ENCODE data around the gene IFITM2. TPM values are rescaled to one million over a fixed set of nuclear protein-coding genes. Genes with fewer than 3 reads are reported as not detected.
"Not testable (repeated sequence)": the region's sequence is repeated elsewhere in the genome, so short reads cannot be mapped to it uniquely, and the experiment has no call there.

The IFITM2 gene
- polyA plus RNA-seq, 4 donors = 21.7 to 490 (median 51.9) TPM

DNA sequence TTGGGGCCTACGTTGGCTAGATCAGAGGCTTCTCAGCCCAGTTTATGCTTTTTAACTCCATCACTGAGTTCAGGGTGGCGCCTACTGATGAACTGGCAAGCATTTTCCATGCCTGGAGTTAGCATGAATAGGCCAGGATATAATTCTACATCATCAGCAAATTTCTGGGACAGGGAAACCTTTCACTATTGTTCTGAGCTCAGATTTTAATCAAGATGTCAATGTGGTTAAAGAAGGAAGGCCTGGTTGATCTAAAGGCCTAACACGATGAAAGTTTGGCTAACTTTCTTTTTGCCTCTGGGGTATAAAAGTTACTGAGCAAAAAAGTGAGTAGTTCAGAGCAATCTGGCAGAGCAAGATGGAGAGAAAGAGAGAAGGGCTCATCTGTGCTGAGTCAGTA is 34.7 kb downstream of the IFITM2 start:
- 76 to 79% (median 78%) methylated on average over 3 of the region's 3 CpGs for whole genome bisulfite sequencing, 3 donors
- Histone ChIP-seq H3K27ac (ENCODE audit: low read depth in 1 of 3, low read length in 2 of 3) (no peak overlapping the region), H3K9me3 (ENCODE audit: control insufficient read depth in 2 of 2, insufficient read depth in 1 of 2, low read depth in 1 of 2, low read length in 1 of 2) (no peaks in the 10 kb centered on the region), H3K36me3 (ENCODE audit: control insufficient read depth in 3 of 3, insufficient read depth in 2 of 3, low read depth in 1 of 3, low read length in 3 of 3) (no peaks in the 10 kb centered on the region), H3K27me3 (ENCODE audit: control insufficient read depth in 3 of 3, insufficient read depth in 3 of 3, low read length in 3 of 3) (no peaks in the 10 kb centered on the region), H3K4me3 (ENCODE audit: low read depth in 1 of 3, low read length in 3 of 3) (no peak overlapping the region), H3K4me1 (ENCODE audit: control insufficient read depth in 3 of 3, insufficient read depth in 2 of 3, low read depth in 1 of 3, low read length in 2 of 3) (no peaks in the 10 kb centered on the region)
- FAIRE-seq (no peak), DNase-seq (no peak)

- H3K27ac ChIP-seq (ENCODE audit: low read depth in 1 of 3, low read length in 2 of 3) = no peak overlapping the region
- WGBS, 3 donors = 85 to 91% (median 90%) methylated on average over 11 of the region's 11 CpGs
- no peak for DNase-seq
- no peaks in the 10 kb centered on the region for H3K27me3 ChIP-seq (ENCODE audit: control insufficient read depth in 3 of 3, insufficient read depth in 3 of 3, low read length in 3 of 3)
- H3K9me3 ChIP-seq (ENCODE audit: control insufficient read depth in 2 of 2, insufficient read depth in 1 of 2, low read depth in 1 of 2, low read length in 1 of 2) = no peaks in the 10 kb centered on the region
- no peaks in the 10 kb centered on the region for H3K36me3 ChIP-seq (ENCODE audit: control insufficient read depth in 3 of 3, insufficient read depth in 2 of 3, low read depth in 1 of 3, low read length in 3 of 3)
- peaks cover 0 to 5% (median 0%) of the 10 kb centered on the region in 3 donors for H3K4me1 ChIP-seq (ENCODE audit: control insufficient read depth in 3 of 3, insufficient read depth in 2 of 3, low read depth in 1 of 3, low read length in 2 of 3)
- H3K4me3 ChIP-seq (ENCODE audit: low read depth in 1 of 3, low read length in 3 of 3) = no peak overlapping the region
- no peak for FAIRE-seq
These were observed 37.4 kb downstream of the IFITM2 start for GRCh38 chr11:344836-345578.

GRCh38 chr11:346529-346928 is 38.9 kb downstream of the IFITM2 start:
- peaks cover 0 to 19% (median 0%) of the 10 kb centered on the region in 3 donors for H3K4me1 ChIP-seq (ENCODE audit: control insufficient read depth in 3 of 3, insufficient read depth in 2 of 3, low read depth in 1 of 3, low read length in 2 of 3)
- no peaks in the 10 kb centered on the region for H3K36me3 ChIP-seq (ENCODE audit: control insufficient read depth in 3 of 3, insufficient read depth in 2 of 3, low read depth in 1 of 3, low read length in 3 of 3)
- no peak overlapping the region for H3K27ac ChIP-seq (ENCODE audit: low read depth in 1 of 3, low read length in 2 of 3)
- WGBS, 3 donors = 80 to 86% (median 80%) methylated on average over 3 of the region's 3 CpGs
- H3K27me3 ChIP-seq (ENCODE audit: control insufficient read depth in 3 of 3, insufficient read depth in 3 of 3, low read length in 3 of 3) = no peaks in the 10 kb centered on the region
- H3K9me3 ChIP-seq (ENCODE audit: control insufficient read depth in 2 of 2, insufficient read depth in 1 of 2, low read depth in 1 of 2, low read length in 1 of 2) = no peaks in the 10 kb centered on the region
- no peak overlapping the region for H3K4me3 ChIP-seq (ENCODE audit: low read depth in 1 of 3, low read length in 3 of 3)
- no peak for FAIRE-seq
- no peak for DNase-seq

- peaks cover 0 to 35% (median 2%) of the 10 kb centered on the region in 3 donors for H3K4me1 ChIP-seq (ENCODE audit: control insufficient read depth in 3 of 3, insufficient read depth in 2 of 3, low read depth in 1 of 3, low read length in 2 of 3)
These were observed 41.8 kb downstream of the IFITM2 start for GRCh38 chr11:349270-349954.

GRCh38 chr11:350033-350722 is 42.6 kb downstream of the IFITM2 start:
- peak in 1 of 2 donors; percentile 45 for DNase-seq
- not testable (repeated sequence) for H3K9me3 ChIP-seq (ENCODE audit: control insufficient read depth in 2 of 2, insufficient read depth in 1 of 2, low read depth in 1 of 2, low read length in 1 of 2); H3K36me3 ChIP-seq (ENCODE audit: control insufficient read depth in 3 of 3, insufficient read depth in 2 of 3, low read depth in 1 of 3, low read length in 3 of 3); H3K4me3 ChIP-seq (ENCODE audit: low read depth in 1 of 3, low read length in 3 of 3); H3K27me3 ChIP-seq (ENCODE audit: control insufficient read depth in 3 of 3, insufficient read depth in 3 of 3, low read length in 3 of 3); FAIRE-seq
- H3K4me1 ChIP-seq (ENCODE audit: control insufficient read depth in 3 of 3, insufficient read depth in 2 of 3, low read depth in 1 of 3, low read length in 2 of 3) = peaks cover 0 to 37% (median 2%) of the 10 kb centered on the region in 3 donors
- H3K27ac ChIP-seq (ENCODE audit: low read depth in 1 of 3, low read length in 2 of 3) = peak overlapping the region in 2 of 3 donors; percentile 47 to 64
- 39 to 69% (median 48%) methylated on average over 16 of the region's 16 CpGs for WGBS, 3 donors

More at GRCh38 chr11:349270-349954, 41.8 kb downstream of the IFITM2 start:
- WGBS, 3 donors = 56 to 78% (median 72%) methylated on average over 7 to 8 of the region's 8 CpGs
- H3K27ac ChIP-seq (ENCODE audit: low read depth in 1 of 3, low read length in 2 of 3) = peak overlapping the region in 1 of 3 donors; percentile 19
- H3K36me3 ChIP-seq (ENCODE audit: control insufficient read depth in 3 of 3, insufficient read depth in 2 of 3, low read depth in 1 of 3, low read length in 3 of 3); H3K4me3 ChIP-seq (ENCODE audit: low read depth in 1 of 3, low read length in 3 of 3); DNase-seq; FAIRE-seq; H3K27me3 ChIP-seq (ENCODE audit: control insufficient read depth in 3 of 3, insufficient read depth in 3 of 3, low read length in 3 of 3); H3K9me3 ChIP-seq (ENCODE audit: control insufficient read depth in 2 of 2, insufficient read depth in 1 of 2, low read depth in 1 of 2, low read length in 1 of 2): not testable (repeated sequence)

GRCh38 chr11:350723-351255 is 43.2 kb downstream of the IFITM2 start:
- DNase-seq (peak in 1 of 2 donors; percentile 48), FAIRE-seq (no peak)
- WGBS, 3 donors = 52 to 71% (median 68%) methylated on average over 18 of the region's 18 CpGs
- no peaks in the 10 kb centered on the region for H3K36me3 ChIP-seq (ENCODE audit: control insufficient read depth in 3 of 3, insufficient read depth in 2 of 3, low read depth in 1 of 3, low read length in 3 of 3)
- peaks cover 0 to 43% (median 5%) of the 10 kb centered on the region in 3 donors for H3K4me1 ChIP-seq (ENCODE audit: control insufficient read depth in 3 of 3, insufficient read depth in 2 of 3, low read depth in 1 of 3, low read length in 2 of 3)
- no peaks in the 10 kb centered on the region for H3K27me3 ChIP-seq (ENCODE audit: control insufficient read depth in 3 of 3, insufficient read depth in 3 of 3, low read length in 3 of 3)
- no peak overlapping the region for H3K4me3 ChIP-seq (ENCODE audit: low read depth in 1 of 3, low read length in 3 of 3)
- H3K27ac ChIP-seq (ENCODE audit: low read depth in 1 of 3, low read length in 2 of 3) = peak overlapping the region in 2 of 3 donors; percentile 47 to 64
- H3K9me3 ChIP-seq (ENCODE audit: control insufficient read depth in 2 of 2, insufficient read depth in 1 of 2, low read depth in 1 of 2, low read length in 1 of 2) = no peaks in the 10 kb centered on the region

DNA sequence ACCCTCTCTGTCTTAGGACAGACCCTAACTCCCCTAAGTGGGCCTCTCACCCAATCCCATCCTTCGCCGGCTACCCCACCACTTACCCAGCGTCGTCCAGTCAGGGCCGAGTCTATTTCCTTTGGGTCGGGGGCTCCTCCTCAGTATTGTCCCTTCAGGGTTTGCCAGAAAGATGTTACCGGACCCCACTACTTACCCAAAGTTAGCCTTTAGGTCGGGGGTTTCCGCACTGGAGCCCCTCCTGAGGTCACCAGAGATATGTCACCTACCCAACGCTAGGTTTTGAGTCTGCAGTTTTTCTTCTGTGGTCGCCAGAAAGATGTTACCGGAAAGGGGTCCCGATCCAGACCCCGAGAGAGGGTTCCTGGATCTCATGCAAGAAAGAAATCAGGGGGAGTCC is 43.8 kb downstream of the IFITM2 start:
- FAIRE-seq (no peak), DNase-seq (no peak)
- Histone ChIP-seq H3K9me3 (ENCODE audit: control insufficient read depth in 2 of 2, insufficient read depth in 1 of 2, low read depth in 1 of 2, low read length in 1 of 2) (no peaks in the 10 kb centered on the region), H3K36me3 (ENCODE audit: control insufficient read depth in 3 of 3, insufficient read depth in 2 of 3, low read depth in 1 of 3, low read length in 3 of 3) (no peaks in the 10 kb centered on the region), H3K4me3 (ENCODE audit: low read depth in 1 of 3, low read length in 3 of 3) (no peak overlapping the region), H3K27ac (ENCODE audit: low read depth in 1 of 3, low read length in 2 of 3) (no peak overlapping the region), H3K27me3 (ENCODE audit: control insufficient read depth in 3 of 3, insufficient read depth in 3 of 3, low read length in 3 of 3) (no peaks in the 10 kb centered on the region), H3K4me1 (ENCODE audit: control insufficient read depth in 3 of 3, insufficient read depth in 2 of 3, low read depth in 1 of 3, low read length in 2 of 3) (peaks cover 0 to 44% (median 5%) of the 10 kb centered on the region in 3 donors)
- 95 to 96% (median 96%) methylated on average over 14 of the region's 14 CpGs for WGBS, 3 donors

DNA sequence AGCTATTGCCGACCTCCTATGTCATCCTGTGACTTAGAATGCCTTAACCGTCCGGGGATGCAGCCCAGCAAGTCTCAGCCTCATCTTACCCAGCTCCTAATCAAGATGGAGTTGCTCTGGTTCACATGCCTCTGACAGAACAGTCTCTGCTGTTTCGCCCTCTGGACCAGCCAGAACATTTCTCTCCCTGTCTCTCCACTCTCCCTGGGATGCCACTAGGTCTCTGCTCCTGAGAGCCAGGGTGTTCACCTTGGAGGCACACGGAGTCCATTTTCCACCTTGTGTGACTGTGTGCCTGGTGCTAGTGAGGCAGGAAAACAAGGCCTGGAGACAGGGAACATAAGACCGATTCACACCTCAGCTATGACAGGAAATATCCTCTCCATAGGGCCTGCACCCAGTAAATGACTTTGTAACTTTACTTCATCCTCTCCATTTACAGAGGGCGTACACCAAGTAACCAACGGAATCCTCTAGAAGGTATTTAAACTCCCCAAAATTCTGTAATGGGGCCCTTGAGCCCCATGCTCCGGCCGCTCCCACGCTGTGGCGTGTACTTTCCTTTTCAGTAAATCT is 44.9 kb downstream of the IFITM2 start:
- FAIRE-seq (no peak), DNase-seq (no peak)
- 87 to 92% (median 92%) methylated on average over 12 of the region's 12 CpGs for WGBS, 3 donors
- Histone ChIP-seq H3K36me3 (ENCODE audit: control insufficient read depth in 3 of 3, insufficient read depth in 2 of 3, low read depth in 1 of 3, low read length in 3 of 3) (no peaks in the 10 kb centered on the region), H3K27ac (ENCODE audit: low read depth in 1 of 3, low read length in 2 of 3) (peak overlapping the region in 2 of 3 donors; percentile 72 to 90), H3K27me3 (ENCODE audit: control insufficient read depth in 3 of 3, insufficient read depth in 3 of 3, low read length in 3 of 3) (no peaks in the 10 kb centered on the region), H3K9me3 (ENCODE audit: control insufficient read depth in 2 of 2, insufficient read depth in 1 of 2, low read depth in 1 of 2, low read length in 1 of 2) (no peaks in the 10 kb centered on the region), H3K4me3 (ENCODE audit: low read depth in 1 of 3, low read length in 3 of 3) (no peak overlapping the region), H3K4me1 (ENCODE audit: control insufficient read depth in 3 of 3, insufficient read depth in 2 of 3, low read depth in 1 of 3, low read length in 2 of 3) (peaks cover 0 to 44% (median 5%) of the 10 kb centered on the region in 3 donors)

Data from small intestine (tissue), 7 donors.